Lower leg skin (tissue), 4 donors: ENCODE results near the gene PRCC. TPM values are rescaled to one million over a fixed set of nuclear protein-coding genes. Genes with fewer than 3 reads are reported as not detected.

Experiments
- DNase-seq, 2 donors: peaks; one replicate each; pipeline ENCODE4 v3.0.0-alpha.2; 2019; ENCODE audit warnings: low spot score in 2 of 2
- H3K4me3 ChIP-seq: fragments of 200-600 bp; sonication (generic); 2 replicates; pipeline ENCODE4 v1.5.1; 2017; ENCODE audit warnings: mild to moderate bottlenecking, low read depth; ENCODE audit not compliant: poor library complexity, severe bottlenecking
- CTCF ChIP-seq, 3 donors: fragments of 450-650 bp; IDR thresholded peaks; one replicate each; pipeline ENCODE4 v1.5.1; 2016; ENCODE audit warnings: antibody characterized with exemption in 3 of 3, mild to moderate bottlenecking in 3 of 3, moderate library complexity in 2 of 3
- POLR2A ChIP-seq, 2 donors: fragments of 450-650 bp; IDR thresholded peaks; one replicate each; pipeline ENCODE4 v1.6.1; 2016 to 2017; ENCODE audit warnings: antibody characterized with exemption in 2 of 2, mild to moderate bottlenecking in 1 of 2, moderate library complexity in 1 of 2
- WGBS, 2 donors: methylation state at CpG; one replicate each; pipeline ENCODE4 v1.1.5; 2018; 5-methylcytosine and 5-hydroxymethylcytosine counted together
- intact Hi-C: fragments of 100-400 bp; cut with DNase I; formaldehyde crosslinking; loops from one replicate; pipeline ENCODE4 v1.15.0; 2023; ENCODE audit warnings: low total_unique reads
- total RNA-seq, 4 donors: library from RNA; depleted of rRNA; stranded (reverse); fragments of >200 nt; gene quantifications; one replicate each; pipeline ENCODE4 v1.1.0, GENCODE V29; 2016

The PRCC gene
- total RNA-seq, 4 donors from 2014 or later = 35.4 to 45.6 (median 38.8) TPM

DNA sequence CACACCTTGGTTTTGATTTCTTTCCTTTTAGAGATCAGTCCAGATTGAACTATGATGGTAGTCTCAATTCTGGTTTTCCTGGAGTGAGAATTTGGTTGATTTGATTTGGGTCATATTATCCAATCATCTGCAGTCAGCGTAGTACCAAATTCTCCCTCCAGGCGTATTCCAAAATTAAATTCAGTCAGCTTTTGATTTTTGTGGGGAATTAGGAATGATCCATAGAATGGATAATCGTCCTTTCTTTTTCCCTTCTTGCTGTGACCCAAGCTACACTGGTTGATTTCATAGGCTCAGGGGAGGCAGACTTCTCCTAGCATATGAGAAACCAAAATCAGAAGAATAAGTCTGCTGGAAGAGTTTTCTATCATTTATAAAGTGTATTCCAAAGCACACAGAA lies 4.9 kb downstream of the PRCC start:
- no peak for DNase-seq
- no peak overlapping the region for H3K4me3 ChIP-seq
- WGBS, 2 donors = 62 to 68% methylated on average over 3 of the region's 3 CpGs
- TF ChIP-seq CTCF (IDR thresholded peaks at IDR 0.05) (no peak), POLR2A (IDR thresholded peaks at IDR 0.05) (no peak)
- intact Hi-C loops = no loop called here

- 47 to 48% methylated on average over 9 of the region's 9 CpGs for WGBS, 2 donors
- H3K4me3 ChIP-seq = no peak overlapping the region
- DNase-seq = no peak
- TF ChIP-seq POLR2A (IDR thresholded peaks at IDR 0.05) = no peak
- no peak for TF ChIP-seq CTCF (IDR thresholded peaks at IDR 0.05)
- intact Hi-C loops = no loop called here
Observed at GRCh38 chr1:156772728-156773497, 5.6 kb downstream of the PRCC start.

DNA sequence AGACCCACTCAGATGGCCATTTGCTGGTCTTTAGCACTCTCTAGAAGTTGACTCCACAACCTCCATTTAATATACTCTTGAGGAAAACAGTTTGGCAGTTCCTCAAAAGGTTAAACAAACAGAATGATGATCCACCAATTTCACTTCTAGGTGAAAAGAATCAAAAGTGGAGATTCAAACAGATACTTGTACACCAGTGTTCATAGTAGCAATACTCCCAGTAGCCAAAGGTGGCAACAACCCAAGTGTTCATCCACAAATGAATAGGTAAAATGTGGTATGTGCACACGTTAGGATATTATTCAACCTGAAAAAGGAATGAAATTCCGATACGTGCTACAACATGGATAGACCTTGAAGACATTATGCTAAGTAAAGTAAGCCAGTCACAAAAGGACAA lies 6.3 kb downstream of the PRCC start:
- no peak overlapping the region for H3K4me3 ChIP-seq
- DNase-seq = no peak
- intact Hi-C loops = no loop called here
- 79 to 80% methylated on average over 3 of the region's 3 CpGs for WGBS, 2 donors
- TF ChIP-seq CTCF (IDR thresholded peaks at IDR 0.05) (no peak), POLR2A (IDR thresholded peaks at IDR 0.05) (no peak)

DNA sequence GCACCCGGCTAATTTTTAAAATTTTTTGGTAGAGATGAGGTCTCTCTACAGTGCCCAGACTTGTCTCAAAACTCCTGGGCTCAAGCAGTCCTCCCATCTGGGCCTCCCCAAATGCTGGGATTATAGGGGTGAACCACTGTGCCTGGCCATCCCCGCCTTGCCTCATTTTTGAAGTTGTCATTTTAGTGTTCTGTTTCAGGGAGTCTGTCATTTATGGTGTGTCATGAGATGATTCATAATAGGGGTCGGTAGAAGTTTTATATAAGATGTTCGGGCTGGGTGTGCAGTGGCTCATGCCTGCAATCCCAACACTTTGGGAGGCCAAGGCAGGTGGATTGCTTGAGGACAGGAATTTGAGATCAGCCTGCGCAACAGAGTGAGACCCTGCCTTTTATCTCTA lies 8.5 kb downstream of the PRCC start:
- no peak for TF ChIP-seq POLR2A (IDR thresholded peaks at IDR 0.05)
- no peak for TF ChIP-seq CTCF (IDR thresholded peaks at IDR 0.05)
- intact Hi-C loops = no loop called here
- H3K4me3 ChIP-seq = no peak overlapping the region
- WGBS, 2 donors = 81 to 82% methylated on average over 5 of the region's 5 CpGs
- peak in 1 of 2 donors; percentile 75 for DNase-seq

GRCh38 chr1:156776942-156777341 lies 9.6 kb downstream of the PRCC start:
- peak in 1 of 2 donors; percentile 15 for DNase-seq
- no peak overlapping the region for H3K4me3 ChIP-seq
- TF ChIP-seq CTCF (IDR thresholded peaks at IDR 0.05) (no peak), POLR2A (IDR thresholded peaks at IDR 0.05) (no peak)
- intact Hi-C loops = no loop called here
- 59 to 69% methylated on average over 4 of the region's 4 CpGs for WGBS, 2 donors

DNA sequence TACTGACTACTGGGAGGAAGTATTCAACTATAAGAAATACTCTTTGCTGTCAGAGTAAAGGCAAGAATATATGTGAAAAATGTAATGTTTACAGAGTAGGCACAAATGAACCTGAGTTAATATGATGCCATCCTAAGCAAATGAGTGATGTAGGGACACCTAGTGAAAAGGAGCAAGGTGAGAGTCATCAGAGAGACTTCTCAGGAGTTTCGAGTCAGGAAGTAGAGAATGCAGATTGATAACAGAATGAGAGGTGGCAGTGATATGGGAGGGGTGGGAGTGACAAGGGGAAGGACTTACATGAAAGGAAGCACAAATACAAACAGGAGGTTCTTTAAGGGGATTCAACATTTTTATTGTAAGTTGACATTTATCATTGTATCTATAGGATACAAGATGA lies 10.2 kb downstream of the PRCC start:
- no peak for DNase-seq
- 33 to 50% methylated on average over 1 of the region's 1 CpG for WGBS, 2 donors
- intact Hi-C loops = no loop called here
- no peak for TF ChIP-seq CTCF (IDR thresholded peaks at IDR 0.05)
- TF ChIP-seq POLR2A (IDR thresholded peaks at IDR 0.05) = no peak
- no peak overlapping the region for H3K4me3 ChIP-seq
